Type B pancreatic cell (in vitro differentiated cells): ENCODE results near the gene SP6. TPM values are rescaled to one million over a fixed set of nuclear protein-coding genes. Genes with fewer than 3 reads are reported as not detected.

Experiments used
- DNase-seq: peaks from one replicate; pipeline ENCODE4 v3.0.0; 2021; ENCODE audit warnings: mixed read lengths; ENCODE audit not compliant: unreplicated experiment; ENCODE audit errors: extremely low spot score
- H3K27ac Mint-ChIP-seq: 2 replicates; pipeline ENCODE4 v1.8.0; 2021; ENCODE audit warnings: mild to moderate bottlenecking, mixed read lengths
- H3K27me3 Mint-ChIP-seq: 2 replicates; pipeline ENCODE4 v1.8.0; 2021; ENCODE audit warnings: mixed read lengths
- H3K36me3 Mint-ChIP-seq: 2 replicates; pipeline ENCODE4 v1.8.0; 2021; ENCODE audit warnings: mixed read lengths
- H3K4me1 Mint-ChIP-seq: one replicate; pipeline ENCODE4 v1.8.0; 2021; ENCODE audit warnings: mixed read lengths; ENCODE audit not compliant: unreplicated experiment
- H3K4me3 Mint-ChIP-seq: 2 replicates; pipeline ENCODE4 v1.8.0; 2021; ENCODE audit warnings: mild to moderate bottlenecking, mixed read lengths
- H3K9me3 Mint-ChIP-seq: 2 replicates; pipeline ENCODE4 v1.8.0; 2021; ENCODE audit warnings: mixed read lengths
- CTCF ChIP-seq: fragments of 200-600 bp; sonication (generic); conservative IDR thresholded peaks from 2 replicates; pipeline ENCODE4 v1.5.0; 2021; ENCODE audit warnings: antibody characterized with exemption, mild to moderate bottlenecking
- total RNA-seq: library from RNA; stranded (reverse); gene quantifications from 2 replicates; pipeline ENCODE4 v1.2.1, GENCODE V29; 2021; ENCODE audit warnings: low replicate concordance

SP6 gene
- total RNA-seq, 1 donor from 2014 or later = 19.3 TPM

GRCh38 chr17:47812146-47812920 lies 38.6 kb downstream of the SP6 start:
- H3K4me3 Mint-ChIP-seq = no peak overlapping the region
- H3K36me3 Mint-ChIP-seq = peaks cover 7% of the 10 kb centered on the region
- H3K27ac Mint-ChIP-seq = peak overlapping the region; percentile 75
- H3K4me1 Mint-ChIP-seq = peaks cover 10% of the 10 kb centered on the region
- H3K27me3 Mint-ChIP-seq = no peaks in the 10 kb centered on the region
- DNase-seq = no peak
- no peak for TF ChIP-seq CTCF
- H3K9me3 Mint-ChIP-seq = no peaks in the 10 kb centered on the region

- peaks cover 10% of the 10 kb centered on the region for H3K4me1 Mint-ChIP-seq
- H3K27ac Mint-ChIP-seq = peak overlapping the region; percentile 94
- H3K9me3 Mint-ChIP-seq = no peaks in the 10 kb centered on the region
- TF ChIP-seq CTCF = no peak
- H3K4me3 Mint-ChIP-seq = no peak overlapping the region
- no peak for DNase-seq
- no peaks in the 10 kb centered on the region for H3K27me3 Mint-ChIP-seq
- peaks cover 7% of the 10 kb centered on the region for H3K36me3 Mint-ChIP-seq
These were observed 39.3 kb downstream of the SP6 start for GRCh38 chr17:47811709-47812108.

GRCh38 chr17:47810901-47811635 lies 39.9 kb downstream of the SP6 start:
- no peak for DNase-seq
- peaks cover 7% of the 10 kb centered on the region for H3K36me3 Mint-ChIP-seq
- H3K4me1 Mint-ChIP-seq = peaks cover 10% of the 10 kb centered on the region
- H3K27me3 Mint-ChIP-seq = no peaks in the 10 kb centered on the region
- peak overlapping the region; percentile 15 for H3K4me3 Mint-ChIP-seq
- no peak for TF ChIP-seq CTCF
- no peaks in the 10 kb centered on the region for H3K9me3 Mint-ChIP-seq
- peak overlapping the region; percentile 94 for H3K27ac Mint-ChIP-seq

- peak overlapping the region; percentile 94 for H3K27ac Mint-ChIP-seq
- no peaks in the 10 kb centered on the region for H3K9me3 Mint-ChIP-seq
- peak overlapping the region; percentile 65 for H3K4me3 Mint-ChIP-seq
- no peaks in the 10 kb centered on the region for H3K27me3 Mint-ChIP-seq
- peaks cover 7% of the 10 kb centered on the region for H3K36me3 Mint-ChIP-seq
- peaks cover 10% of the 10 kb centered on the region for H3K4me1 Mint-ChIP-seq
- no peak for TF ChIP-seq CTCF
- no peak for DNase-seq
These were observed 40.7 kb downstream of the SP6 start for GRCh38 chr17:47810200-47810821.

- DNase-seq = no peak
- Mint-ChIP-seq H3K4me3 (no peak overlapping the region), H3K9me3 (no peaks in the 10 kb centered on the region), H3K27me3 (peaks cover 6% of the 10 kb centered on the region), H3K36me3 (peaks cover 7% of the 10 kb centered on the region), H3K27ac (no peak overlapping the region), H3K4me1 (peaks cover 10% of the 10 kb centered on the region)
- no peak for TF ChIP-seq CTCF
These were observed 42.0 kb downstream of the SP6 start for GRCh38 chr17:47808830-47809480.
